SK-N-SH (cell line): ENCODE data around the gene CANT1. TPM values are rescaled to one million over a fixed set of nuclear protein-coding genes. Genes with fewer than 3 reads are reported as not detected.
A peak's percentile ranks its signal among the peaks of the same experiment; 100 is the strongest.

Experiments
- CTCF ChIA-PET: fragments of 300-600, 350-600 bp; formaldehyde crosslinking; extraction: SDS; loops from one replicate; lab custom pipeline; 2021; lab: Yijun Ruan, JAX
- POLR2A ChIA-PET: fragments of 350-600 bp; sonication (Branson Sonifier 250); formaldehyde crosslinking; extraction: SDS; loops from one replicate; lab custom pipeline; 2020; ENCODE audit warnings: antibody characterized with exemption, inconsistent platforms; lab: Yijun Ruan, JAX
- DNase-seq: peaks from one replicate; pipeline ENCODE4 v3.0.0; 2012
- H2AFZ ChIP-seq: fragments of 200-600 bp; sonication (generic); 2 replicates; pipeline ENCODE4 v1.8.1; 2016; ENCODE audit warnings: antibody characterized with exemption, mild to moderate bottlenecking, low read depth
- H3F3A ChIP-seq: fragments of 200-600 bp; sonication (generic); replicated peaks from 2 replicates; pipeline ENCODE3; 2016; ENCODE audit warnings: antibody characterized with exemption, mild to moderate bottlenecking; ENCODE audit not compliant: insufficient read depth
- H3K27ac ChIP-seq, 2 experiments: fragments of 200-500 bp in 1 of 2; fragments of 200-600 bp in 1 of 2; sonication (Bioruptor generic) in 1 of 2; sonication (generic), shearing (Covaris generic) in 1 of 2; 2 replicates each; pipeline versions ENCODE4 v1.5.1 to v1.6.1; 2014 to 2016; ENCODE audit warnings: low read depth in 2 of 2, inconsistent platforms in 1 of 2, low read length in 1 of 2, mild to moderate bottlenecking in 1 of 2, mixed read lengths in 1 of 2
- H3K27me3 ChIP-seq: fragments of 200-600 bp; sonication (generic), shearing (Covaris generic); 2 replicates; pipeline ENCODE4 v1.6.1; 2016; ENCODE audit warnings: mixed run types; ENCODE audit not compliant: insufficient read depth
- H3K36me3 ChIP-seq, 2 experiments: fragments of 200-500 bp in 1 of 2; fragments of 200-600 bp in 1 of 2; sonication (Bioruptor generic) in 1 of 2; sonication (generic) in 1 of 2; replicated peaks in 1 of 2; 2 replicates each; pipeline versions ENCODE3 to v1.5.1; 2014 to 2016; ENCODE audit warnings: low read length in 1 of 2, mild to moderate bottlenecking in 1 of 2; ENCODE audit not compliant: insufficient read depth in 2 of 2, control insufficient read depth in 1 of 2
- H3K4me1 ChIP-seq, 2 experiments: fragments of 200-500 bp in 1 of 2; fragments of 200-600 bp in 1 of 2; sonication (Bioruptor generic) in 1 of 2; sonication (generic), shearing (Covaris generic) in 1 of 2; 2 replicates each; pipeline versions ENCODE4 v1.5.1 to v1.6.1; 2014 to 2016; ENCODE audit warnings: low read depth in 1 of 2, low read length in 1 of 2, mixed run types in 1 of 2; ENCODE audit not compliant: insufficient read depth in 2 of 2, control insufficient read depth in 1 of 2
- H3K4me2 ChIP-seq: fragments of 200-600 bp; sonication (generic), shearing (Covaris generic); 2 replicates; pipeline ENCODE4 v1.6.1; 2017; ENCODE audit warnings: mixed run types
- H3K4me3 ChIP-seq, 2 experiments: fragments of 200-500 bp in 1 of 2; fragments of 200-600 bp in 1 of 2; sonication (Bioruptor generic) in 1 of 2; sonication (generic), shearing (Covaris generic) in 1 of 2; 2 replicates each; pipeline versions ENCODE4 v1.5.1 to v1.8.1; 2014 to 2016; ENCODE audit warnings: low read depth in 2 of 2, inconsistent platforms in 1 of 2, low read length in 1 of 2, mild to moderate bottlenecking in 1 of 2, mixed read lengths in 1 of 2, moderate library complexity in 1 of 2
- H3K79me2 ChIP-seq: fragments of 200-600 bp; sonication (generic); 2 replicates; pipeline ENCODE4 v1.8.1; 2017; ENCODE audit warnings: mild to moderate bottlenecking; ENCODE audit not compliant: insufficient read depth
- H3K9ac ChIP-seq: fragments of 200-600 bp; sonication (generic); 2 replicates; pipeline ENCODE4 v1.6.1; 2017; ENCODE audit warnings: mixed run types
- H3K9me2 ChIP-seq: fragments of 200-600 bp; sonication (generic); 2 replicates; pipeline ENCODE4 v1.6.1; 2017; ENCODE audit warnings: mixed run types
- H3K9me3 ChIP-seq: fragments of 200-600 bp; sonication (generic); 2 replicates; pipeline ENCODE4 v1.6.1; 2017; ENCODE audit warnings: mixed run types, mild to moderate bottlenecking, moderate library complexity
- H4K20me1 ChIP-seq: fragments of 200-600 bp; sonication (generic); 2 replicates; pipeline ENCODE4 v1.6.1; 2017; ENCODE audit warnings: mild to moderate bottlenecking, mixed run types; ENCODE audit not compliant: insufficient read depth
- CHD2 ChIP-seq: fragments of 150-350 bp; IDR thresholded peaks from 2 replicates; pipeline ENCODE4 v1.6.1; 2018; ENCODE audit warnings: low read length; ENCODE audit not compliant: partially characterized antibody
- FOXM1 ChIP-seq: IDR thresholded peaks from 2 replicates; pipeline ENCODE4 v1.4.0; 2012; ENCODE audit warnings: low read depth, mild to moderate bottlenecking
- GABPA ChIP-seq: IDR thresholded peaks from 2 replicates; pipeline ENCODE4 v1.4.0; 2012; ENCODE audit warnings: low read depth, mild to moderate bottlenecking
- MEF2A ChIP-seq: IDR thresholded peaks from 2 replicates; pipeline ENCODE4 v1.4.0; 2012; ENCODE audit warnings: low read depth, borderline replicate concordance
- MXI1 ChIP-seq: IDR thresholded peaks from 2 replicates; pipeline ENCODE4 v1.6.1; 2012; ENCODE audit warnings: mild to moderate bottlenecking, low read depth, low read length, improper control_type of control experiment
- NFIC ChIP-seq: IDR thresholded peaks from 2 replicates; pipeline ENCODE4 v1.4.0; 2012; ENCODE audit warnings: borderline replicate concordance
- NRF1 ChIP-seq: IDR thresholded peaks from 2 replicates; pipeline ENCODE4 v1.6.1; 2012; ENCODE audit warnings: low read depth, mild to moderate bottlenecking, low read length
- POLR2AphosphoS5 ChIP-seq: IDR thresholded peaks from 2 replicates; pipeline ENCODE4 v1.6.1; 2012; ENCODE audit warnings: low read depth, low read length
- RAD21 ChIP-seq: IDR thresholded peaks from 2 replicates; pipeline ENCODE4 v1.6.1; 2012; ENCODE audit warnings: mild to moderate bottlenecking, low read length
- RCOR1 ChIP-seq: fragments of 150-350 bp; IDR thresholded peaks from 2 replicates; pipeline ENCODE4 v1.6.1; 2017; ENCODE audit warnings: antibody characterized with exemption, low read length
- RXRA ChIP-seq: IDR thresholded peaks from 2 replicates; pipeline ENCODE4 v1.4.0; 2012; ENCODE audit warnings: low read depth, mild to moderate bottlenecking, borderline replicate concordance
- SIN3A ChIP-seq: IDR thresholded peaks from 2 replicates; pipeline ENCODE4 v1.6.1; 2012; ENCODE audit warnings: low read depth, mild to moderate bottlenecking, low read length, moderate library complexity, borderline replicate concordance
- SMC3 ChIP-seq: IDR thresholded peaks from 2 replicates; pipeline ENCODE4 v1.6.1; 2012; ENCODE audit warnings: low read depth, low read length, improper control_type of control experiment
- TAF1 ChIP-seq: IDR thresholded peaks from 2 replicates; pipeline ENCODE4 v1.6.1; 2012; ENCODE audit warnings: low read depth, mild to moderate bottlenecking, low read length, moderate library complexity, borderline replicate concordance
- TCF12 ChIP-seq: IDR thresholded peaks from 2 replicates; pipeline ENCODE4 v1.4.0; 2012
- WGBS: methylation state at CpG from one replicate; pipeline ENCODE4 v1.1.6; 2017; ENCODE audit warnings: low lambda C conversion rate; 5-methylcytosine and 5-hydroxymethylcytosine counted together
- polyA plus RNA-seq, 3 experiments: library from polyadenylated mRNA; depleted of rRNA; stranded (reverse); fragments of >200 nt; gene quantifications; 2 replicates each; pipeline ENCODE4 v1.2.3, GENCODE V29; 2012
- TF ChIP-seq, protein P1 (sequence below): fragments of 200-600 bp; sonication (generic); IDR thresholded peaks from 2 replicates; pipeline ENCODE4 v1.6.1; 2017; ENCODE audit warnings: antibody characterized with exemption, mild to moderate bottlenecking, moderate library complexity
- TF ChIP-seq, protein P2 (sequence below): IDR thresholded peaks from 2 replicates; pipeline ENCODE4 v1.6.1; 2012; ENCODE audit warnings: mild to moderate bottlenecking, low read depth, low read length, moderate library complexity
- TF ChIP-seq, protein P3 (sequence below): IDR thresholded peaks from 2 replicates; pipeline ENCODE4; 2012

Gene CANT1
- polyA plus RNA-seq, 1 of the 3 experiments (the other 2 are of a cell fraction): 87.4 TPM

DNA sequence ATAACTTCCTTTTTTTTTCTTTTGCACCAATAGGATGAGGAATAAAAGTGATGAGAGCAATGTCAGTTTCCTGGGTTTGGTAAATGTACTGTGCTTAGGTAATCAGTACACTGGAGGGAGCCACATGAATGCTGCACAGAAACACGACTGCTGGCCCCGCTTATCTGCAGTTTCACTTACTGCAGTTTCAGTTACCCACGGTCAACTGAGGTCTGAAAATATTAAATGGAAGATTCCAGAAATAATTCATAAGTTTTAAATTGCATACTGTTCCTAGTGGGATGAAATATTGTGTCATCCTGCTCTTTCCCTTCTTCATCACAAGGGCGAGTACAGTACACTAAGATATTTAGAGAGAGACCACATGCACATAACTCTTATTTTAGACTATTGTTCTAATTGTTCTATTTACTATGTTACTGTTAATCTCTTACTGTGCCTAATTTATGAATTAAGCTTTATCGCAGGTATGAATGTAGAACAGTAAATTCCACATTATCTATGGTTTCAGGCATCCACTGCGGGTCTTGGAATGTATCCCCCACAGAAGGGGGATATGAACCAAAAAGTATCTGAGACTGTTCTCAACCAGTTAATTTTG is 23.4 kb downstream of the CANT1 start:
- Histone ChIP-seq H3K27me3 (no peaks in the 10 kb centered on the region), H3K4me2 (peak overlapping the region; percentile 59; the same call in 1 of the 2 replicates), H3K9me2 (no peaks in the 10 kb centered on the region), H3K9ac (no peak overlapping the region), H3F3A (peaks cover 12% of the 10 kb centered on the region), H3K4me3 (no peak overlapping the region), H3K9me3 (no peaks in the 10 kb centered on the region), H4K20me1 (no peaks in the 10 kb centered on the region), H3K36me3 (peaks cover 10 to 11% of the 10 kb centered on the region in 2 experiments), H3K79me2 (no peaks in the 10 kb centered on the region), H2AFZ (no peak overlapping the region), H3K4me1 (peaks cover 10% of the 10 kb centered on the region in 2 experiments; a peak in 3 of 4 replicates), H3K27ac (no peak overlapping the region)
- TF ChIP-seq SMC3 (peak; percentile 19; the same call in 1 of the 2 replicates), RAD21 (peak; percentile 49), NRF1 (no peak)
- TF ChIP-seq, protein P1, sequence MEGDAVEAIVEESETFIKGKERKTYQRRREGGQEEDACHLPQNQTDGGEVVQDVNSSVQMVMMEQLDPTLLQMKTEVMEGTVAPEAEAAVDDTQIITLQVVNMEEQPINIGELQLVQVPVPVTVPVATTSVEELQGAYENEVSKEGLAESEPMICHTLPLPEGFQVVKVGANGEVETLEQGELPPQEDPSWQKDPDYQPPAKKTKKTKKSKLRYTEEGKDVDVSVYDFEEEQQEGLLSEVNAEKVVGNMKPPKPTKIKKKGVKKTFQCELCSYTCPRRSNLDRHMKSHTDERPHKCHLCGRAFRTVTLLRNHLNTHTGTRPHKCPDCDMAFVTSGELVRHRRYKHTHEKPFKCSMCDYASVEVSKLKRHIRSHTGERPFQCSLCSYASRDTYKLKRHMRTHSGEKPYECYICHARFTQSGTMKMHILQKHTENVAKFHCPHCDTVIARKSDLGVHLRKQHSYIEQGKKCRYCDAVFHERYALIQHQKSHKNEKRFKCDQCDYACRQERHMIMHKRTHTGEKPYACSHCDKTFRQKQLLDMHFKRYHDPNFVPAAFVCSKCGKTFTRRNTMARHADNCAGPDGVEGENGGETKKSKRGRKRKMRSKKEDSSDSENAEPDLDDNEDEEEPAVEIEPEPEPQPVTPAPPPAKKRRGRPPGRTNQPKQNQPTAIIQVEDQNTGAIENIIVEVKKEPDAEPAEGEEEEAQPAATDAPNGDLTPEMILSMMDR: peak; percentile 14; the same call in 1 of the 2 replicates
- DNase-seq: no peak
- WGBS: 91% methylated on average over 6 of the region's 6 CpGs
- CTCF ChIA-PET: interaction anchor here (0.8 to 11.7 kb wide), 10 partner anchors 9 to 406 kb away, joined by 3 to 133 read pairs (median 4); no protein-coding TSS in a partner anchor
- POLR2A ChIA-PET: no interaction called here

DNA sequence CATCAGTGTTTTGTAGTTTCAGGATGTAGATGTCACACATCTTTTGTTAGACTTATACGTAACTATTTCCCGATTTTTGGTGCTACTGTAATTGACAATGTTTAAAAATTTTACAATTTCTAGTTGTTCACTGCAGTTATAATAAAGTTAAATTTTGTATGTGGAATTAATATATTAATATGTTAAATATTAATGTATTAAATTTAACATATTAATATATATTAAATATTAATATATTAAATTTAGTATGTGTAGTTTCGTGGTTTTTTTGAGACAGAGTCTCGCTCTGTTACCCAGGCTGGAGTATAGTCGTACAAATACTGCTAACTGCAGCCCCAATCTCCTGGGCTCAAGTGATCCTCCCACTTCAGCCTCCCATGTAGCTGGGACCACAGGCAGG is 24.2 kb downstream of the CANT1 start:
- Histone ChIP-seq H3K9me2 (no peaks in the 10 kb centered on the region), H2AFZ (no peak overlapping the region), H3K4me3 (no peak overlapping the region), H3K79me2 (no peaks in the 10 kb centered on the region), H3K27me3 (no peaks in the 10 kb centered on the region), H3K4me1 (peaks cover 10 to 18% of the 10 kb centered on the region in 2 experiments; a peak in 3 of 4 replicates), H4K20me1 (no peaks in the 10 kb centered on the region), H3K36me3 (peaks cover 3 to 4% of the 10 kb centered on the region in 2 experiments), H3K9ac (no peak overlapping the region), H3K9me3 (no peaks in the 10 kb centered on the region), H3K4me2 (no peak overlapping the region), H3F3A (peaks cover 15% of the 10 kb centered on the region), H3K27ac (no peak overlapping the region)
- ChIA-PET CTCF (interaction anchor here (0.8 to 11.7 kb wide), 4 partner anchors 10 to 57 kb away, joined by 3 to 133 read pairs (median 6); no protein-coding TSS in a partner anchor), POLR2A (no interaction called here)
- DNase-seq: no peak
- WGBS: 96% methylated on average over 5 of the region's 5 CpGs
- TF ChIP-seq, protein P2, sequence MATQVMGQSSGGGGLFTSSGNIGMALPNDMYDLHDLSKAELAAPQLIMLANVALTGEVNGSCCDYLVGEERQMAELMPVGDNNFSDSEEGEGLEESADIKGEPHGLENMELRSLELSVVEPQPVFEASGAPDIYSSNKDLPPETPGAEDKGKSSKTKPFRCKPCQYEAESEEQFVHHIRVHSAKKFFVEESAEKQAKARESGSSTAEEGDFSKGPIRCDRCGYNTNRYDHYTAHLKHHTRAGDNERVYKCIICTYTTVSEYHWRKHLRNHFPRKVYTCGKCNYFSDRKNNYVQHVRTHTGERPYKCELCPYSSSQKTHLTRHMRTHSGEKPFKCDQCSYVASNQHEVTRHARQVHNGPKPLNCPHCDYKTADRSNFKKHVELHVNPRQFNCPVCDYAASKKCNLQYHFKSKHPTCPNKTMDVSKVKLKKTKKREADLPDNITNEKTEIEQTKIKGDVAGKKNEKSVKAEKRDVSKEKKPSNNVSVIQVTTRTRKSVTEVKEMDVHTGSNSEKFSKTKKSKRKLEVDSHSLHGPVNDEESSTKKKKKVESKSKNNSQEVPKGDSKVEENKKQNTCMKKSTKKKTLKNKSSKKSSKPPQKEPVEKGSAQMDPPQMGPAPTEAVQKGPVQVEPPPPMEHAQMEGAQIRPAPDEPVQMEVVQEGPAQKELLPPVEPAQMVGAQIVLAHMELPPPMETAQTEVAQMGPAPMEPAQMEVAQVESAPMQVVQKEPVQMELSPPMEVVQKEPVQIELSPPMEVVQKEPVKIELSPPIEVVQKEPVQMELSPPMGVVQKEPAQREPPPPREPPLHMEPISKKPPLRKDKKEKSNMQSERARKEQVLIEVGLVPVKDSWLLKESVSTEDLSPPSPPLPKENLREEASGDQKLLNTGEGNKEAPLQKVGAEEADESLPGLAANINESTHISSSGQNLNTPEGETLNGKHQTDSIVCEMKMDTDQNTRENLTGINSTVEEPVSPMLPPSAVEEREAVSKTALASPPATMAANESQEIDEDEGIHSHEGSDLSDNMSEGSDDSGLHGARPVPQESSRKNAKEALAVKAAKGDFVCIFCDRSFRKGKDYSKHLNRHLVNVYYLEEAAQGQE: no peak
- TF ChIP-seq RXRA (no peak), SMC3 (no peak), MXI1 (no peak), RCOR1 (no peak), POLR2AphosphoS5 (no peak), MEF2A (no peak), GABPA (no peak), TCF12 (no peak), CHD2 (no peak), NFIC (no peak), TAF1 (no peak), SIN3A (no peak), FOXM1 (no peak)
- TF ChIP-seq, protein P1: no peak
- TF ChIP-seq, protein P3, sequence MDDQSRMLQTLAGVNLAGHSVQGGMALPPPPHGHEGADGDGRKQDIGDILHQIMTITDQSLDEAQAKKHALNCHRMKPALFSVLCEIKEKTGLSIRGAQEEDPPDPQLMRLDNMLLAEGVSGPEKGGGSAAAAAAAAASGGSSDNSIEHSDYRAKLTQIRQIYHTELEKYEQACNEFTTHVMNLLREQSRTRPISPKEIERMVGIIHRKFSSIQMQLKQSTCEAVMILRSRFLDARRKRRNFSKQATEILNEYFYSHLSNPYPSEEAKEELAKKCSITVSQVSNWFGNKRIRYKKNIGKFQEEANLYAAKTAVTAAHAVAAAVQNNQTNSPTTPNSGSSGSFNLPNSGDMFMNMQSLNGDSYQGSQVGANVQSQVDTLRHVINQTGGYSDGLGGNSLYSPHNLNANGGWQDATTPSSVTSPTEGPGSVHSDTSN: no peak
